A673 (cell line): ENCODE results near the gene IFITM1. TPM values are rescaled to one million over a fixed set of nuclear protein-coding genes. Genes with fewer than 3 reads are reported as not detected.
"Not testable (repeated sequence)": the region's sequence is repeated elsewhere in the genome, so short reads cannot be mapped to it uniquely, and the experiment has no call there.

Experiments used
- BruUV-seq: library from RNA; stranded (reverse); fragments of 400-500 nt; replicated peaks from 2 replicates; lab custom pipeline; 2021; lab: Mats Ljungman, UMichigan
- CTCF ChIA-PET: fragments of 300-600 bp; sonication (Branson Sonifier 250); formaldehyde crosslinking; loops from one replicate; lab custom pipeline; 2022; ENCODE audit warnings: antibody characterized with exemption; lab: Charles Lee
- POLR2A ChIA-PET: fragments of 300-600 bp; sonication (Branson Sonifier 250); formaldehyde crosslinking; loops from one replicate; lab custom pipeline; 2022; ENCODE audit warnings: antibody characterized with exemption; ENCODE audit not compliant: low non-redundant PET; lab: Charles Lee
- DNase-seq: peaks from one replicate; pipeline ENCODE4 v3.0.0-alpha.2; 2015; ENCODE audit warnings: low spot score
- H3K27ac ChIP-seq: fragments of 200-600 bp; sonication (generic); 2 replicates; pipeline ENCODE4 v1.5.1; 2016; ENCODE audit warnings: mixed run types, low read depth, mild to moderate bottlenecking, mixed read lengths, antibody characterized with exemption, low read length; ENCODE audit not compliant: poor library complexity, severe bottlenecking
- H3K27me3 ChIP-seq: fragments of 200-600 bp; sonication (generic); replicated peaks from 2 replicates; pipeline ENCODE4 v1.6.1; 2017; ENCODE audit warnings: mixed run types, low read depth, mild to moderate bottlenecking, mixed read lengths, antibody characterized with exemption, low read length; ENCODE audit not compliant: insufficient read depth, poor library complexity
- H3K36me3 ChIP-seq: fragments of 200-600 bp; sonication (generic); 2 replicates; pipeline ENCODE4 v1.6.1; 2016; ENCODE audit warnings: mixed run types, mild to moderate bottlenecking, mixed read lengths, antibody characterized with exemption, low read length; ENCODE audit not compliant: insufficient read depth, poor library complexity, severe bottlenecking
- H3K4me1 ChIP-seq: fragments of 200-600 bp; sonication (generic); 2 replicates; pipeline ENCODE4 v1.6.1; 2017; ENCODE audit warnings: mixed run types, mild to moderate bottlenecking, mixed read lengths, antibody characterized with exemption, low read length; ENCODE audit not compliant: insufficient read depth, poor library complexity, severe bottlenecking
- H3K4me3 ChIP-seq: fragments of 200-600 bp; sonication (generic); 2 replicates; pipeline ENCODE4 v1.5.1; 2016; ENCODE audit warnings: low read depth, mixed run types, mild to moderate bottlenecking, mixed read lengths, low read length; ENCODE audit not compliant: poor library complexity, severe bottlenecking
- H3K9me3 ChIP-seq: fragments of 200-600 bp; sonication (generic); 2 replicates; pipeline ENCODE4 v1.6.1; 2016; ENCODE audit warnings: mixed run types, low read depth, mild to moderate bottlenecking, mixed read lengths, antibody characterized with exemption, low read length; ENCODE audit not compliant: poor library complexity, severe bottlenecking
- CTCF ChIP-seq: fragments of 300-800, 200-600 bp; sonication (generic); conservative IDR thresholded peaks from 2 replicates; pipeline ENCODE4 v1.5.1; 2017; ENCODE audit warnings: low read depth, mild to moderate bottlenecking, antibody characterized with exemption, low read length, moderate library complexity, mixed read lengths
- EZH2 ChIP-seq: fragments of 200-600 bp; sonication (generic); IDR thresholded peaks from 2 replicates; pipeline ENCODE4 v1.6.1; 2017; ENCODE audit warnings: borderline replicate concordance, low read depth, mild to moderate bottlenecking, mixed read lengths, antibody characterized with exemption, low read length; ENCODE audit not compliant: poor library complexity, severe bottlenecking
- intact Hi-C: fragments of 100-400 bp; cut with micrococcal nuclease; formaldehyde crosslinking; loops from one replicate; pipeline ENCODE4 v1.10.0; 2022; ENCODE audit not compliant: unreplicated experiment
- total RNA-seq: library from RNA; stranded (reverse); gene quantifications from 2 replicates; pipeline ENCODE4 v1.2.3, GENCODE V29; 2021

Gene IFITM1
- total RNA-seq, 1 experiment from 2014 or later = 24.4 TPM

DNA sequence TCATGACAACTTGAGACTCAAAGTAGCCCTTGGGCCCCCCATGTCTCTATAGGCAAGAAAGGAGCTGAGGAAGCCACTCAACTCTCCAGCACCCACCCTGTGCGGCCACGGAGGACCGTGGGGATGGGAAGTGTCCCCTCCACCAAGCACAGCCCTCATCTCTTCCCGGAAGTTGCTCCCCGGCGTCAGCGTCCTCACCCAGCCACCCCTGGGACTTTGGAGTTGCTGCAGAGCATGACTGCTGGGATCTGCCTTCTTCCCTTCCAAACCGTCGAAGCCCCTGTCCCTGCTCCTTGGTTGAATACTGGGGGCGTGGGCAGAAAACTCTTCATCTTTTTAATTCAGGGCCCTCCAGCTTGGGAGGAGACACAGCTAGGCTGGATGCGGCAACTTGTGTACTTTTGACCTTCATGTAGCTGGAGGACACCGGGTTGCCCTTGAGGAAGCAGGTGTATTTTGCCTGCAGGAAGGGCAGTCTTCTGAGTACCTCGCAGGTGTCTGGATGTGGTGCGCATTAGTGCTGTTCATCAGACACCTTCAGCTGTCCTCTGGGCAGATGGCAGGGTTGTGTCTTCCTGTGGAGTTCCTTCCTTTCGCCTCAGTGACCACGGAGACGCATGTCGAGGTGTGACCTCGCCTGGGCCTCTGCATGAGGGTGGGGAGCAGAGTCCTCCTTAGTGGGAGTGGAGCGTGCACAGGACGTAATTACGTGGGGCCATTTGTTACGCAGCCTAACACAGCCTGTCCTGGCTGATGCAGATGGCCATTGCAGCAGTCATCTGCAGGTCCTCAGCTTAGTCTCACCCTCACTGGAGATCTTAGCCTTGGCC is 19.0 kb downstream of the IFITM1 start:
- ChIA-PET POLR2A (no interaction called here), CTCF (no interaction called here)
- Histone ChIP-seq H3K9me3 (no peaks in the 10 kb centered on the region), H3K4me3 (no peak overlapping the region), H3K27ac (no peak overlapping the region), H3K27me3 (no peaks in the 10 kb centered on the region), H3K36me3 (no peaks in the 10 kb centered on the region), H3K4me1 (peaks cover 14% of the 10 kb centered on the region)
- intact Hi-C loops = no loop called here
- DNase-seq = no peak
- BruUV-seq = no TSS peak
- TF ChIP-seq EZH2 = no peak
- no peak for TF ChIP-seq CTCF

GRCh38 chr11:333616-334263 is 19.9 kb downstream of the IFITM1 start:
- peaks cover 14% of the 10 kb centered on the region for H3K4me1 ChIP-seq
- H3K36me3 ChIP-seq, H3K27ac ChIP-seq, CTCF ChIA-PET, POLR2A ChIA-PET, H3K27me3 ChIP-seq, DNase-seq, H3K4me3 ChIP-seq, intact Hi-C loops, H3K9me3 ChIP-seq, BruUV-seq: not testable (repeated sequence)

DNA sequence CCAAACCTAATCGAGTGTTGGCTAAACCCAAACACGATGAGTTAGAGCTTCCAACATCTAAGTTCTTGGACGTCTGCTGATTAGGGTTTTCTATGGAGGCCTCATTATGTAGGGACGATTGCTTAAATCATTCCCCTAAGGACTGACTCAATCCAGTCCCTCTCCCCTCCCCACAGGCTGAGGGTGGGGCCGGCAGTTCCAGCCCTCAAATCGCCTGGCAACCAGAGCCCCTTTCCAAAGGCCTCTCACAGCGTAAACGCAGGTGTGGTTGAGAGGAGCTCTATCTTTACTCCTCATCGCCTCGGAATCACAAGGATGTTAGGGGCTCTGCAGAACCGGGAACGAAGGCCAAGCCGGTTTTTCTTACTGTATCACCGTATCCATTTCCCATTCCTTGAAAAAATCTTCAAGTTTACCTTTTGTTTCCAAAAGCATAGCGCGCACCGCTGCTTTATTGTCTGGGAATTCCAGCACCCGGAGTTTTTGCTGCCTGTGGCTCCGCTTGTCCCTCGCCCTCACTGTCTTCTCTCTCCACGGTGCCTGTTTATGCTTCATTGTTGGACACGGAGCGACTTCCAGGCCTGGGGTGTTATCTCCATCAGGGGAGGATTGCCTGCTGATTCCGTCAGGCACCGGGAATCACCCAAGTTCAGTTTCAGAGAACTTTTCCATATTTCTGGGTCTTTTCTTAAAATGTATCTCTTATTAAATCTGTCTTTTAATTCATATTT is 20.6 kb downstream of the IFITM1 start:
- Histone ChIP-seq H3K9me3 (no peaks in the 10 kb centered on the region), H3K4me3 (no peak overlapping the region), H3K4me1 (peaks cover 14% of the 10 kb centered on the region), H3K27ac (no peak overlapping the region), H3K27me3 (no peaks in the 10 kb centered on the region), H3K36me3 (no peaks in the 10 kb centered on the region)
- TF ChIP-seq CTCF = no peak
- no peak for TF ChIP-seq EZH2
- ChIA-PET POLR2A (no interaction called here), CTCF (no interaction called here)
- DNase-seq = no peak
- intact Hi-C loops = no loop called here
- BruUV-seq = no TSS peak
